Activated T-cell treated with anti-CD3 and anti-CD28 coated beads for 24 hours (primary cell): Measurements from ENCODE around the gene APOM.

Experiments used
- DNase-seq: peaks from one replicate; pipeline ENCODE4 v3.0.0-alpha.2; 2020; ENCODE audit warnings: low read depth

Gene APOM

GRCh38 chr6:31681135-31681671 is 25.5 kb downstream of the APOM start:
- DNase-seq, result no peak

- DNase-seq, result no peak
These were observed 27.9 kb downstream of the APOM start for GRCh38 chr6:31683591-31683990.

- no peak for DNase-seq
These were observed 30.8 kb downstream of the APOM start for GRCh38 chr6:31686483-31686882.

- DNase-seq, result no peak
These were observed 31.6 kb downstream of the APOM start for GRCh38 chr6:31687321-31687720.

GRCh38 chr6:31687860-31688693 is 32.4 kb downstream of the APOM start:
- DNase-seq, result no peak

GRCh38 chr6:31689249-31690110 is 33.8 kb downstream of the APOM start:
- no peak for DNase-seq

- DNase-seq, result no peak
These were observed 34.8 kb downstream of the APOM start for GRCh38 chr6:31690231-31691077.

- DNase-seq, result no peak
These were observed 35.4 kb downstream of the APOM start for GRCh38 chr6:31691078-31691463.

GRCh38 chr6:31691564-31692108 is 35.9 kb downstream of the APOM start:
- no peak for DNase-seq

- no peak for DNase-seq
These were observed 36.7 kb downstream of the APOM start for GRCh38 chr6:31692353-31692752.

- no peak for DNase-seq
These were observed 37.2 kb downstream of the APOM start for GRCh38 chr6:31692886-31693285.

GRCh38 chr6:31693535-31693934 is 37.8 kb downstream of the APOM start:
- DNase-seq, result no peak

GRCh38 chr6:31697555-31697954 is 41.9 kb downstream of the APOM start:
- no peak for DNase-seq

GRCh38 chr6:31700740-31701401 is 45.2 kb downstream of the APOM start:
- DNase-seq, result no peak

- no peak for DNase-seq
These were observed 46.1 kb downstream of the APOM start for GRCh38 chr6:31701666-31702404.

GRCh38 chr6:31702405-31702818 is 46.7 kb downstream of the APOM start:
- peak; percentile 18 for DNase-seq

- DNase-seq, result peak; percentile 96
These were observed 47.4 kb downstream of the APOM start, which contains the start of gene ABHD16A for GRCh38 chr6:31702819-31703716. Gene ABHD16A (minus strand): TSS chr6:31703324. CDS start chr6:31703281, 43 bp downstream.

- no peak for DNase-seq
These were observed 50.2 kb downstream of the APOM start for GRCh38 chr6:31705931-31706330.

- DNase-seq, result no peak
These were observed 50.9 kb downstream of the APOM start, which contains the start of gene LY6G6F for GRCh38 chr6:31706599-31706998. Gene LY6G6F (plus strand): TSS chr6:31706866. CDS start chr6:31706907, 41 bp downstream.
